CD14-positive monocyte (primary cell): ENCODE measurements around the gene PSTPIP2. TPM values are rescaled to one million over a fixed set of nuclear protein-coding genes. Genes with fewer than 3 reads are reported as not detected.

ENCODE experiments used
- DNase-seq, 3 donors: peaks; one replicate each; pipeline ENCODE4 v3.0.0-alpha.2; 2011 to 2022
- H2AFZ ChIP-seq: 2 replicates; pipeline ENCODE4 v1.6.0; 2012; ENCODE audit warnings: mild to moderate bottlenecking, low read depth, low read length, inconsistent platforms; ENCODE audit not compliant: insufficient read depth, poor library complexity, severe bottlenecking
- H3K27ac ChIP-seq, 2 donors: 1 replicate in 1 of 2; 2 replicates in 1 of 2; pipeline ENCODE4 v1.5.1; 2012 to 2013; ENCODE audit warnings: low read length in 2 of 2, control low read depth in 1 of 2, inconsistent platforms in 1 of 2, low read depth in 1 of 2, mild to moderate bottlenecking in 1 of 2
- H3K27me3 ChIP-seq, 2 donors: one replicate each; pipeline versions ENCODE4 v1.6.0 to v1.6.1; 2011 to 2013; ENCODE audit warnings: low read length in 2 of 2; ENCODE audit not compliant: control insufficient read depth in 2 of 2, insufficient read depth in 2 of 2
- H3K36me3 ChIP-seq, 2 donors: replicated peaks in 1 of 2; 1 replicate in 1 of 2; 2 replicates in 1 of 2; pipeline versions ENCODE4 v1.5.1 to v1.6.1; 2012 to 2013; ENCODE audit warnings: low read length in 2 of 2, control low read depth in 1 of 2, inconsistent platforms in 1 of 2, mild to moderate bottlenecking in 1 of 2; ENCODE audit not compliant: insufficient read depth in 2 of 2, control insufficient read depth in 1 of 2
- H3K4me1 ChIP-seq, 2 donors: 1 replicate in 1 of 2; 2 replicates in 1 of 2; pipeline versions ENCODE4 v1.5.1 to v1.6.1; 2012 to 2013; ENCODE audit warnings: low read length in 2 of 2, control low read depth in 1 of 2, inconsistent platforms in 1 of 2, mild to moderate bottlenecking in 1 of 2, moderate library complexity in 1 of 2; ENCODE audit not compliant: insufficient read depth in 2 of 2, control insufficient read depth in 1 of 2
- H3K4me2 ChIP-seq: replicated peaks from 2 replicates; pipeline ENCODE3; 2012; ENCODE audit warnings: low read length, moderate library complexity, mild to moderate bottlenecking; ENCODE audit not compliant: poor library complexity, severe bottlenecking; ENCODE audit errors: extremely low read depth
- H3K4me3 ChIP-seq, 3 experiments: fragments of 200-600 bp in 1 of 3; sonication (generic) in 1 of 3; replicated peaks in 1 of 3; 1 replicate in 2 of 3; 2 replicates in 1 of 3; pipeline ENCODE4 v1.5.1; 2011 to 2013; ENCODE audit warnings: low read length in 3 of 3, mild to moderate bottlenecking in 3 of 3, control low read depth in 2 of 3, low read depth in 2 of 3, inconsistent platforms in 1 of 3, moderate library complexity in 1 of 3
- H3K79me2 ChIP-seq: 2 replicates; pipeline ENCODE4 v1.6.0; 2012; ENCODE audit warnings: mild to moderate bottlenecking, control low read depth, inconsistent platforms, low read length, moderate library complexity; ENCODE audit not compliant: insufficient read depth
- H3K9ac ChIP-seq: 2 replicates; pipeline ENCODE4 v1.6.0; 2017; ENCODE audit warnings: low read length, mild to moderate bottlenecking; ENCODE audit not compliant: insufficient read depth, poor library complexity, severe bottlenecking
- H3K9me3 ChIP-seq, 2 donors: replicated peaks in 1 of 2; 1 replicate in 1 of 2; 2 replicates in 1 of 2; pipeline versions ENCODE4 v1.5.1 to v1.6.1; 2012 to 2013; ENCODE audit warnings: low read length in 2 of 2, control low read depth in 1 of 2; ENCODE audit not compliant: control insufficient read depth in 1 of 2, insufficient read depth in 1 of 2
- H4K20me1 ChIP-seq: 2 replicates; pipeline ENCODE4 v1.6.0; 2012; ENCODE audit warnings: mild to moderate bottlenecking, low read length, control low read depth, moderate library complexity; ENCODE audit not compliant: insufficient read depth
- H3K27ac Mint-ChIP-seq, 7 donors: one replicate each; pipeline ENCODE4 v1.8.0; 2020; ENCODE audit warnings: mild to moderate bottlenecking in 7 of 7, mixed read lengths in 7 of 7, moderate library complexity in 6 of 7, inconsistent platforms in 2 of 7
- H3K27me3 Mint-ChIP-seq, 3 donors: one replicate each; pipeline ENCODE4 v1.8.0; 2021 to 2022; ENCODE audit warnings: low read depth in 3 of 3, mild to moderate bottlenecking in 3 of 3, mixed read lengths in 3 of 3, moderate library complexity in 3 of 3, inconsistent platforms in 1 of 3
- H3K36me3 Mint-ChIP-seq, 2 donors: one replicate each; pipeline ENCODE4 v1.8.0; 2020; ENCODE audit warnings: mixed read lengths in 2 of 2, inconsistent platforms in 1 of 2, mild to moderate bottlenecking in 1 of 2
- H3K4me1 Mint-ChIP-seq: one replicate; pipeline ENCODE4 v1.8.0; 2020; ENCODE audit warnings: mild to moderate bottlenecking, mixed read lengths
- H3K4me3 Mint-ChIP-seq, 2 donors: one replicate each; pipeline ENCODE4 v1.8.0; 2020; ENCODE audit warnings: mild to moderate bottlenecking in 2 of 2, mixed read lengths in 2 of 2, moderate library complexity in 1 of 2
- H3K9me3 Mint-ChIP-seq, 7 donors: one replicate each; pipeline ENCODE4 v1.8.0; 2020 to 2022; ENCODE audit warnings: mixed read lengths in 7 of 7, mild to moderate bottlenecking in 6 of 7, moderate library complexity in 6 of 7, inconsistent platforms in 2 of 7
- WGBS: methylation state at CpG from one replicate; pipeline ENCODE4 v1.1.5; 2013; ENCODE audit warnings: missing lambda C conversion rate; ENCODE audit not compliant: insufficient coverage; 5-methylcytosine and 5-hydroxymethylcytosine counted together
- intact Hi-C, 2 donors: fragments of 100-400 bp; cut with micrococcal nuclease; formaldehyde crosslinking; loops; one replicate each; pipeline versions ENCODE4 v1.15.0 to v1.15.1; 2023
- polyA plus RNA-seq, 3 donors: library from polyadenylated mRNA; depleted of rRNA in 1 of 3; unstranded in 2 of 3; stranded (reverse) in 1 of 3; fragments of 300-500 nt in 2 of 3; fragments of >200 nt in 1 of 3; fragmentation: Illumina TruSeq in 2 of 3; gene quantifications; 1 replicate in 2 of 3; 2 replicates in 1 of 3; pipeline ENCODE4 v1.2.3, GENCODE V29; 2012 to 2021
- TF ChIP-seq, protein P1 (sequence below): fragments of 200-600 bp; IDR thresholded peaks from one replicate; pipeline ENCODE4 v1.8.0; 2022; ENCODE audit warnings: antibody characterized with exemption, mild to moderate bottlenecking

Gene PSTPIP2
- polyA plus RNA-seq, 3 donors, result 35.0 to 64.1 (median 42.3) TPM

DNA sequence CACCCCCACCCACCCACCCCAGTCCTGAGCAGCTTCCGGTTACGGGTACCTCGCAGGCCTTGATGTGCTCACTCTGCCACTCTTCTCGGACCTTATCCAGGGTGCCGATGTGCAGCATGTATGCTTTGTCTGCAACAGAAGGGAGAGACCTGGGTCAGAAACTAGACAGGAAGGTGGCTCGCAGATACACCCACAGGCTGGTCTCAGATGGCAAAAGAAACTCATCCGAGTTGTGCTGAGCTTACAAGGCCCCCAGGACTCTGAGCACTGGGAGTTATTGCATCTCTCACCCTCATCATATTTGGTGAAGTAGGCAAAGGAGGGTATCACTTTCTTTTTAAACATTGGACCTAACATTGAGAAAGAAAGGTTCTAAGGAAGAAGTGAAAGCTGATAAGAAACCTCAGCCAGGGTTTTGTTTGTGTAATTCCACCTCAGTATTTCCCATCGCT, 74.3 kb downstream of the PSTPIP2 start:
- peak in 1 of 3 donors; percentile 16 for DNase-seq
- intact Hi-C loops, result loop anchor here in 1 of 2 donors (10.0 kb wide), 1 partner anchor 77 kb away; the partner anchor contains the start of gene PSTPIP2
- peaks cover 8 to 9% (median 9%) of the 10 kb centered on the region in 7 donors for H3K9me3 Mint-ChIP-seq
- no peaks in the 10 kb centered on the region for H3K27me3 Mint-ChIP-seq
- Histone ChIP-seq H3K27me3 (no peaks in the 10 kb centered on the region), H3K4me1 (peaks cover 23 to 26% of the 10 kb centered on the region in 2 donors), H3K9ac (no peak overlapping the region), H3K79me2 (no peaks in the 10 kb centered on the region), H2AFZ (no peak overlapping the region), H3K4me3 (no peak overlapping the region), H3K9me3 (peaks cover 3 to 9% of the 10 kb centered on the region in 2 donors), H3K27ac (peak overlapping the region in 1 of 2 donors; percentile 56), H3K36me3 (peaks cover 27 to 52% of the 10 kb centered on the region in 2 donors), H3K4me2 (peak overlapping the region; percentile 48), H4K20me1 (no peaks in the 10 kb centered on the region)
- H3K4me3 Mint-ChIP-seq, result peak overlapping the region in 1 of 2 donors; percentile 20
- peaks cover 30% of the 10 kb centered on the region for H3K4me1 Mint-ChIP-seq
- H3K27ac Mint-ChIP-seq, result peak overlapping the region; percentile 20 to 80 (median 54)
- peaks cover 45 to 63% of the 10 kb centered on the region in 2 donors for H3K36me3 Mint-ChIP-seq
- TF ChIP-seq, protein P1, sequence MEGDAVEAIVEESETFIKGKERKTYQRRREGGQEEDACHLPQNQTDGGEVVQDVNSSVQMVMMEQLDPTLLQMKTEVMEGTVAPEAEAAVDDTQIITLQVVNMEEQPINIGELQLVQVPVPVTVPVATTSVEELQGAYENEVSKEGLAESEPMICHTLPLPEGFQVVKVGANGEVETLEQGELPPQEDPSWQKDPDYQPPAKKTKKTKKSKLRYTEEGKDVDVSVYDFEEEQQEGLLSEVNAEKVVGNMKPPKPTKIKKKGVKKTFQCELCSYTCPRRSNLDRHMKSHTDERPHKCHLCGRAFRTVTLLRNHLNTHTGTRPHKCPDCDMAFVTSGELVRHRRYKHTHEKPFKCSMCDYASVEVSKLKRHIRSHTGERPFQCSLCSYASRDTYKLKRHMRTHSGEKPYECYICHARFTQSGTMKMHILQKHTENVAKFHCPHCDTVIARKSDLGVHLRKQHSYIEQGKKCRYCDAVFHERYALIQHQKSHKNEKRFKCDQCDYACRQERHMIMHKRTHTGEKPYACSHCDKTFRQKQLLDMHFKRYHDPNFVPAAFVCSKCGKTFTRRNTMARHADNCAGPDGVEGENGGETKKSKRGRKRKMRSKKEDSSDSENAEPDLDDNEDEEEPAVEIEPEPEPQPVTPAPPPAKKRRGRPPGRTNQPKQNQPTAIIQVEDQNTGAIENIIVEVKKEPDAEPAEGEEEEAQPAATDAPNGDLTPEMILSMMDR, result no peak
- 32% methylated on average over 2 of the region's 8 CpGs for whole genome bisulfite sequencing

DNA sequence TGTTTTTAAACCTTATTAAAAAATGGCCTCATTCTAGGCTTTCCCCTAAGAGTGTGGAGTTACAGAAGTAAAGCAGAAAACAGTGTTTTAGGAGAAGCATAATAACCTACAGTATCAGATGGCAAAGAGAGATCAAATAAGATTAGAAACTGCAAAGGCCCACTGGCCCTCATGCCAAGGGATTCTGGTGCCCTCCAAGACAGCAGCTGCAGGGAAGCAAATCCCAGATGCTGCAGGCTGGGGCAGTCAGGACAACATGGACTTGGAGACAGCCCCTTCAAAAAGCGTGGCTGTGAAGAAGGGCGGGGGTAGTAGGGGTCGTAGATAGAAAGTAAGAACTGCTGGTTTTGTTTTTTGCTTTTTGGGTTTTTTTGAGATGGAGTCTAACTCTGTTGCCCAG, 76.6 kb downstream of the PSTPIP2 start:
- intact Hi-C loops, result loop anchor here in 1 of 2 donors (10.0 kb wide), 1 partner anchor 79 kb away; the partner anchor contains the start of gene PSTPIP2

More for the DNA sequence above, 76.6 kb downstream of the PSTPIP2 start:
- Mint-ChIP-seq H3K4me1 (peaks cover 26% of the 10 kb centered on the region), H3K9me3 (no peaks in the 10 kb centered on the region), H3K36me3 (peaks cover 52 to 70% of the 10 kb centered on the region in 2 donors), H3K4me3 (no peak overlapping the region), H3K27ac (peak overlapping the region in 1 of 7 donors; percentile 56), H3K27me3 (no peaks in the 10 kb centered on the region)
- Histone ChIP-seq H3K27me3 (no peaks in the 10 kb centered on the region), H3K79me2 (no peaks in the 10 kb centered on the region), H2AFZ (no peak overlapping the region), H3K4me2 (no peak overlapping the region), H3K9me3 (no peaks in the 10 kb centered on the region), H3K36me3 (peaks cover 42 to 63% of the 10 kb centered on the region in 2 donors), H3K9ac (no peak overlapping the region), H3K4me1 (peaks cover 23 to 26% of the 10 kb centered on the region in 2 donors), H3K4me3 (no peak overlapping the region), H3K27ac (no peak overlapping the region), H4K20me1 (no peaks in the 10 kb centered on the region)
- WGBS, result no CpG with 5 or more reads among the region's 3 CpGs
- DNase-seq, result no peak
- TF ChIP-seq, protein P1, result no peak
